SK-N-SH treated with all-trans-retinoic acid at 6 μM for 48 hours (cell line): ENCODE results near the gene DGKE.

Experiments used
- ATAC-seq: fragments of 200-7000 bp; cut with Tn5 transposase; 3 replicates; pipeline ENCODE4 v1.9.1; 2020; ENCODE audit warnings: mild to moderate bottlenecking, moderate library complexity
- ARNTL ChIP-seq: fragments of 450-650 bp; formaldehyde crosslinking; IDR thresholded peaks from 2 replicates; pipeline ENCODE4 v1.5.0; 2020; ENCODE audit warnings: low read depth, mild to moderate bottlenecking, moderate library complexity, borderline replicate concordance
- BACH2 ChIP-seq: fragments of 250-450 bp; sonication (Bioruptor Pico); IDR thresholded peaks from 2 replicates; pipeline ENCODE4 v1.9.0; 2021; ENCODE audit warnings: mild to moderate bottlenecking, borderline replicate concordance
- CREB5 ChIP-seq: fragments of 250-450 bp; sonication (Bioruptor Pico); IDR thresholded peaks from 2 replicates; pipeline ENCODE4 v1.5.1; 2020; ENCODE audit warnings: low read depth, mild to moderate bottlenecking, moderate library complexity
- CSDC2 ChIP-seq: fragments of 250-450 bp; sonication (Bioruptor Pico); IDR thresholded peaks from 2 replicates; pipeline ENCODE4 v1.5.0; 2020; ENCODE audit warnings: mild to moderate bottlenecking, moderate library complexity
- CSRNP3 ChIP-seq: fragments of 250-450 bp; sonication (Bioruptor Pico); IDR thresholded peaks from 2 replicates; pipeline ENCODE4 v1.5.1; 2021; ENCODE audit warnings: mild to moderate bottlenecking, moderate library complexity
- ESRRG ChIP-seq: fragments of 250-450 bp; sonication (Bioruptor Pico); IDR thresholded peaks from 2 replicates; pipeline ENCODE4 v1.6.1; 2021; ENCODE audit warnings: mild to moderate bottlenecking
- GLIS3 ChIP-seq: fragments of 250-450 bp; sonication (Bioruptor Pico); IDR thresholded peaks from 2 replicates; pipeline ENCODE4 v1.5.0; 2020; ENCODE audit warnings: mild to moderate bottlenecking, moderate library complexity
- ISL1 ChIP-seq: fragments of 250-450 bp; sonication (Bioruptor Pico); IDR thresholded peaks from 2 replicates; pipeline ENCODE4 v2.1.2; 2022; ENCODE audit warnings: mild to moderate bottlenecking, moderate library complexity
- OSR1 ChIP-seq: fragments of 250-450 bp; sonication (Bioruptor Pico); IDR thresholded peaks from 2 replicates; pipeline ENCODE4 v1.8.0; 2022; ENCODE audit warnings: moderate library complexity, mild to moderate bottlenecking, inconsistent platforms
- POU6F1 ChIP-seq: fragments of 250-450 bp; sonication (Bioruptor Pico); IDR thresholded peaks from 2 replicates; pipeline ENCODE4 v1.8.0; 2021; ENCODE audit warnings: low read depth, mild to moderate bottlenecking, moderate library complexity, borderline replicate concordance
- PPARA ChIP-seq: fragments of 250-450 bp; sonication (Bioruptor Pico); IDR thresholded peaks from 2 replicates; pipeline ENCODE4 v1.5.0; 2020; ENCODE audit warnings: mild to moderate bottlenecking, borderline replicate concordance
- SNAI2 ChIP-seq: fragments of 250-450 bp; sonication (Bioruptor Pico); IDR thresholded peaks from 2 replicates; pipeline ENCODE4 v1.5.0; 2020; ENCODE audit warnings: mild to moderate bottlenecking, moderate library complexity
- TCF4 ChIP-seq: fragments of 250-450 bp; sonication (Bioruptor Pico); IDR thresholded peaks from 2 replicates; pipeline ENCODE4 v1.8.0; 2021; ENCODE audit warnings: mild to moderate bottlenecking, moderate library complexity, borderline replicate concordance
- TOX ChIP-seq: fragments of 250-450 bp; sonication (Bioruptor Pico); IDR thresholded peaks from 2 replicates; pipeline ENCODE4 v1.8.0; 2021; ENCODE audit warnings: mild to moderate bottlenecking, moderate library complexity, borderline replicate concordance
- TSHZ2 ChIP-seq: fragments of 250-450 bp; sonication (Bioruptor Pico); IDR thresholded peaks from 2 replicates; pipeline ENCODE4 v1.5.0; 2020; ENCODE audit warnings: mild to moderate bottlenecking, moderate library complexity
- ZC3H10 ChIP-seq: fragments of 250-450 bp; sonication (Bioruptor Pico); IDR thresholded peaks from 2 replicates; pipeline ENCODE4 v1.5.1; 2021; ENCODE audit warnings: mild to moderate bottlenecking, moderate library complexity
- ZNF565 ChIP-seq: fragments of 450-650 bp; formaldehyde crosslinking; conservative IDR thresholded peaks from 2 replicates; pipeline ENCODE4 v1.5.0; 2020; ENCODE audit warnings: low read depth, mild to moderate bottlenecking, moderate library complexity
- ZNF70 ChIP-seq: fragments of 450-650 bp; formaldehyde crosslinking; IDR thresholded peaks from 2 replicates; pipeline ENCODE4 v1.5.0; 2020; ENCODE audit warnings: mild to moderate bottlenecking, moderate library complexity
- ZNF8 ChIP-seq: fragments of 450-650 bp; formaldehyde crosslinking; IDR thresholded peaks from 2 replicates; pipeline ENCODE4 v1.5.0; 2020; ENCODE audit warnings: mild to moderate bottlenecking, moderate library complexity

The DGKE gene

GRCh38 chr17:56786989-56787482 lies 46.9 kb upstream of the DGKE start:
- ATAC-seq = peak; percentile 94
- TF ChIP-seq BACH2 (CRISPR knock-in tag) = no peak
- no peak for TF ChIP-seq ESRRG (CRISPR knock-in tag)
- TF ChIP-seq CREB5 (CRISPR knock-in tag) = no peak
- peak; percentile 46; the same call in 1 of the 2 replicates for TF ChIP-seq TOX (CRISPR knock-in tag)
- no peak for TF ChIP-seq ZNF565 (CRISPR knock-in tag)
- TF ChIP-seq ZC3H10 (CRISPR knock-in tag) = no peak
- TF ChIP-seq TCF4 (CRISPR knock-in tag) = no peak
- TF ChIP-seq ARNTL (CRISPR knock-in tag) = no peak
- no peak for TF ChIP-seq ZNF8 (CRISPR knock-in tag)
- no peak for TF ChIP-seq CSRNP3 (CRISPR knock-in tag)
- TF ChIP-seq POU6F1 (CRISPR knock-in tag) = peak; percentile 59; the same call in 1 of the 2 replicates
- TF ChIP-seq PPARA (CRISPR knock-in tag) = no peak
- TF ChIP-seq ISL1 = no peak
- no peak for TF ChIP-seq ZNF70 (CRISPR knock-in tag)
- TF ChIP-seq GLIS3 (CRISPR knock-in tag) = no peak
- TF ChIP-seq CSDC2 (CRISPR knock-in tag) = no peak

GRCh38 chr17:56792267-56792666 lies 41.7 kb upstream of the DGKE start:
- no peak for ATAC-seq

More at GRCh38 chr17:56792267-56792666, 41.7 kb upstream of the DGKE start:
- TF ChIP-seq ZNF8 (CRISPR knock-in tag) (no peak), ESRRG (CRISPR knock-in tag) (no peak), CREB5 (CRISPR knock-in tag) (no peak), TSHZ2 (no peak), OSR1 (CRISPR knock-in tag) (no peak), TOX (CRISPR knock-in tag) (no peak), BACH2 (CRISPR knock-in tag) (no peak), SNAI2 (CRISPR knock-in tag) (no peak), POU6F1 (CRISPR knock-in tag) (no peak), ARNTL (CRISPR knock-in tag) (no peak), GLIS3 (CRISPR knock-in tag) (no peak), ZNF70 (CRISPR knock-in tag) (no peak)
